ENCODE results near the gene ZER1. TPM values are rescaled to one million over a fixed set of nuclear protein-coding genes. Genes with fewer than 3 reads are reported as not detected.

ZER1 gene
- total RNA-seq, 3 donors from 2014 or later: 10.9 to 14.9 (median 14.5) TPM

GRCh38 chr9:128689293-128689774, 82.4 kb downstream of the ZER1 start:
- peaks cover 54% of the 10 kb centered on the region for H3K4me1 Mint-ChIP-seq (ENCODE audit: low read depth)
- peaks cover 28% of the 10 kb centered on the region for H3K36me3 Mint-ChIP-seq (ENCODE audit: insufficient read depth)
- H3K9me3 Mint-ChIP-seq: no peaks in the 10 kb centered on the region
- H3K4me3 Mint-ChIP-seq: peak overlapping the region; percentile 60
- ATAC-seq (peak; percentile 16 to 20), DNase-seq (no peak)
- no peaks in the 10 kb centered on the region for H3K27me3 Mint-ChIP-seq (ENCODE audit: low read depth)

GRCh38 chr9:128688501-128689292, 83.0 kb downstream of the ZER1 start, which contains the start of gene SET:
Gene SET (plus strand): TSS chr9:128689222. CDS start chr9:128689583, 361 bp downstream.
- Mint-ChIP-seq H3K9me3 (no peaks in the 10 kb centered on the region), H3K36me3 (ENCODE audit: insufficient read depth) (peaks cover 26% of the 10 kb centered on the region), H3K27me3 (ENCODE audit: low read depth) (no peaks in the 10 kb centered on the region), H3K4me3 (peak within 1 kb of the TSS; percentile 100), H3K4me1 (ENCODE audit: low read depth) (peaks cover 55% of the 10 kb centered on the region)
- ATAC-seq (peak; percentile 74 to 78), DNase-seq (peak; percentile 91)

- no peaks in the 10 kb centered on the region for H3K27me3 Mint-ChIP-seq (ENCODE audit: low read depth)
- H3K9me3 Mint-ChIP-seq: no peaks in the 10 kb centered on the region
- no peak for ATAC-seq
- H3K4me1 Mint-ChIP-seq (ENCODE audit: low read depth): peaks cover 53% of the 10 kb centered on the region
- DNase-seq: no peak
- H3K4me3 Mint-ChIP-seq: peak overlapping the region; percentile 45
- peaks cover 20% of the 10 kb centered on the region for H3K36me3 Mint-ChIP-seq (ENCODE audit: insufficient read depth)
These were observed 84.3 kb downstream of the ZER1 start for GRCh38 chr9:128687453-128687852.

GRCh38 chr9:128685636-128686489, 85.9 kb downstream of the ZER1 start:
- DNase-seq (peak; percentile 39), ATAC-seq (peak; percentile 19)
- Mint-ChIP-seq H3K9me3 (no peaks in the 10 kb centered on the region), H3K4me3 (peak overlapping the region; percentile 97), H3K36me3 (ENCODE audit: insufficient read depth) (peaks cover 10% of the 10 kb centered on the region), H3K4me1 (ENCODE audit: low read depth) (peaks cover 42% of the 10 kb centered on the region), H3K27me3 (ENCODE audit: low read depth) (no peaks in the 10 kb centered on the region)

GRCh38 chr9:128684325-128685199, 87.2 kb downstream of the ZER1 start:
- DNase-seq (peak; percentile 61), ATAC-seq (peak; percentile 42 to 44)
- no peaks in the 10 kb centered on the region for H3K9me3 Mint-ChIP-seq
- peak overlapping the region; percentile 97 for H3K4me3 Mint-ChIP-seq
- H3K36me3 Mint-ChIP-seq (ENCODE audit: insufficient read depth): peaks cover 5% of the 10 kb centered on the region
- no peaks in the 10 kb centered on the region for H3K27me3 Mint-ChIP-seq (ENCODE audit: low read depth)
- H3K4me1 Mint-ChIP-seq (ENCODE audit: low read depth): peaks cover 42% of the 10 kb centered on the region

GRCh38 chr9:128684065-128684324, 87.7 kb downstream of the ZER1 start:
- Mint-ChIP-seq H3K9me3 (no peaks in the 10 kb centered on the region), H3K36me3 (ENCODE audit: insufficient read depth) (peaks cover 5% of the 10 kb centered on the region), H3K4me3 (peak overlapping the region; percentile 97), H3K4me1 (ENCODE audit: low read depth) (peaks cover 42% of the 10 kb centered on the region), H3K27me3 (ENCODE audit: low read depth) (no peaks in the 10 kb centered on the region)
- DNase-seq (no peak), ATAC-seq (no peak)

- H3K4me3 Mint-ChIP-seq: peak overlapping the region; percentile 97
- peaks cover 42% of the 10 kb centered on the region for H3K4me1 Mint-ChIP-seq (ENCODE audit: low read depth)
- peaks cover 5% of the 10 kb centered on the region for H3K36me3 Mint-ChIP-seq (ENCODE audit: insufficient read depth)
- peak in 1 of 2 donors; percentile 8 for ATAC-seq
- H3K9me3 Mint-ChIP-seq: no peaks in the 10 kb centered on the region
- H3K27me3 Mint-ChIP-seq (ENCODE audit: low read depth): no peaks in the 10 kb centered on the region
- DNase-seq: no peak
These were observed 88.2 kb downstream of the ZER1 start for GRCh38 chr9:128683340-128684064.

Other genes with a start within 250 kb of the ZER1 start
- 100 to 1,000 TPM; 110 to 132 (median 118) TPM for gene SPTAN1, start 219.3 kb downstream of the ZER1 start, total RNA-seq
- 10 to 100 TPM; 27.4 to 37.4 (median 32.0) TPM for gene DYNC2I2, start 115.1 kb downstream of the ZER1 start, total RNA-seq
- 100 to 1,000 TPM; 761 to 865 (median 792) TPM for gene SET, start 82.7 kb downstream of the ZER1 start, total RNA-seq
- gene PKN3, start 69.4 kb downstream of the ZER1 start, total RNA-seq: 10 to 100 TPM in 1 of 3 donors, 1 to 10 TPM in 2; 5.5 to 10.1 (median 8.1) TPM
- gene ZDHHC12, start 47.8 kb downstream of the ZER1 start, total RNA-seq: 10 to 100 TPM; 41.7 to 44.9 (median 43.3) TPM
- 10 to 100 TPM; 23.7 to 26.9 (median 24.6) TPM for gene TBC1D13, start 15.3 kb upstream of the ZER1 start, total RNA-seq
- 10 to 100 TPM; 22.6 to 28.5 (median 26.4) TPM for gene ENDOG, start 46.6 kb upstream of the ZER1 start, total RNA-seq
- 100 to 1,000 TPM; 228 to 233 (median 233) TPM for gene SPOUT1, start 57.9 kb upstream of the ZER1 start, total RNA-seq
- 1 to 10 TPM; 4.7 to 5.6 (median 4.8) TPM for gene KYAT1, start 110.0 kb upstream of the ZER1 start, total RNA-seq
- gene LRRC8A, start 110.2 kb upstream of the ZER1 start, total RNA-seq: 10 to 100 TPM; 22.6 to 24.0 (median 23.6) TPM
- gene PHYHD1, start 149.1 kb upstream of the ZER1 start, total RNA-seq: under 1 TPM in 1 of 3 donors, not detected in 2; 0.20 TPM
- 10 to 100 TPM; 14.4 to 15.8 (median 15.2) TPM for gene DOLK, start 175.7 kb upstream of the ZER1 start, total RNA-seq
- gene NUP188, start 175.8 kb upstream of the ZER1 start, total RNA-seq: 100 to 1,000 TPM; 166 to 183 (median 167) TPM

Data from activated T-cell treated with anti-CD3 and anti-CD28 coated beads, Interleukin-2, amount 50 U/mL, for 4 hours (primary cell).